DMS79 (cell line): ENCODE results near the gene MOB3B.

Source experiments
- DNase-seq: peaks from one replicate; lab custom pipeline; 2025; lab: John Stamatoyannopoulos, UW

The MOB3B gene

DNA sequence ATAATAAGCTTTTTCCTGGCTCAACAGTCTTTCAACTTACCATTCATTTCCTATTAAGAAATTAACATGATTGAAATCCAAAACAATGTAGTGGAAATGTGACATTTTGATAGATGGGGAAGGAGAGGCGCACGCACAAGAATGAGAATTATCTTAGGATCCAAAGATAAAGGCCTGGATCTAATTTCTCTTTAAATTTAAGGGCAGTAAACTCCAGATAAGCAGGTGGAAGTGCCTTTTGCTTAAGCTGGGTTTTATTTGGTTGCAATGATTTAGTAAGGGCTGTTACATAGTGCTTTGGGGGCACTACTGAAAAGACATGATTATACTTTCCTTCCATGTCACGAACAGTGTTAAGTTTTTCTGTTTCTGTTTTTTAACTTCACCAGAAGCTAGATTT, 250.0 kb downstream of the MOB3B start:
- no peak for DNase-seq

GRCh38 chr9:27278374-27278773, 251.2 kb downstream of the MOB3B start:
- no peak for DNase-seq

DNA sequence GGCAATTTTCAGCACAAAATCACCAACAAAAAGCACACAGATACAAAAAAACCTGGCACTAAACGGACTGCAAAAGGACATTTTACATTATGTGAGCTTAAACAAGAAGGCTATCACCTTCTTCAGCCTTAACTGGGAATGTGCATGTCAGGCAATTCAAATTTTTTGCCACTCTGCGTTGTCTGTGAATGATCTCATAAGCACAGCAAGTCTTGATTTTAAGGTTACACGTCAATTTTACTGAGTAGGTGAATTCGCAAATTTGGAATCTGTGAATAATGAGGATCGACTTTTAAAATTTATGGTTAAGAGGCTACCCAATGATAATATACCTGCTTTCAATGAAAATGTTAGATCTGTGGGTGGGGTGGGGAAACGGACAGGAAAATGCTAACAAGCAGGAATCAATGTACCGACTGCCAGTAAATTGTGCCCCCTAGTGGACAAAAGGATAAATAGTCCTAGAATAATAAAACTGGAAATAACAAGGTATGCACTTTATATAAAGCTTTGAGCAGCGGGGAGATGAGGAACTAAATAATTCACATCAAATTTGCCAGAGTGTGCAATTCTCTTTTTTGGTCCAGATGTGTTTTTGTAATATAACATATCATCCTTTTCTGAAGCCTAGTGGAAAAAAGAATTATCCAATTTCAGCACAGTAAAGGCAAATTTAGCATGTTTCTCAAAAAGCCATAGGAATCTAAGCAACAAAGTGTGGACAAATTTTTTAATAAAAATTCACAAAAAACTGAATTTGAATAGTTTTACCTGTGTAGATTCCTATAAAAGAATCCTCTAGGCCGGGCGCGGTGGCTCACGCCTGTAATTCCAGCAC, 253.2 kb downstream of the MOB3B start:
- peak; percentile 7 for DNase-seq
